Thoracic aorta (tissue), 2 donors: ENCODE measurements around the gene SLC35C1. TPM values are rescaled to one million over a fixed set of nuclear protein-coding genes. Genes with fewer than 3 reads are reported as not detected.
A peak's percentile ranks its signal among the peaks of the same experiment; 100 is the strongest.

Experiments
- ATAC-seq: fragments of 150-250 bp; one replicate; pipeline ENCODE4 v1.8.0; 2017; ENCODE audit warnings: low read depth; ENCODE audit not compliant: insufficient number of reproducible peaks, low FRiP score
- DNase-seq: peaks from one replicate; pipeline ENCODE4 v3.0.0-alpha.2; 2020; ENCODE audit warnings: low spot score
- H3K27ac ChIP-seq, 2 donors: fragments of 200-600 bp; sonication (generic); 1 replicate in 1 of 2; 2 replicates in 1 of 2; pipeline ENCODE4 v1.5.1; 2016; ENCODE audit warnings: mild to moderate bottlenecking in 2 of 2, moderate library complexity in 2 of 2
- H3K27me3 ChIP-seq: fragments of 200-600 bp; sonication (generic); replicated peaks from 2 replicates; pipeline ENCODE4 v1.6.0; 2016; ENCODE audit warnings: mild to moderate bottlenecking; ENCODE audit not compliant: insufficient read depth
- H3K36me3 ChIP-seq: fragments of 200-600 bp; sonication (generic); one replicate; pipeline ENCODE4 v1.5.1; 2016
- H3K4me1 ChIP-seq, 2 donors: fragments of 200-600 bp; sonication (generic); 1 replicate in 1 of 2; 2 replicates in 1 of 2; pipeline versions ENCODE4 v1.5.1 to v1.6.0; 2016; ENCODE audit warnings: low read depth in 2 of 2, mild to moderate bottlenecking in 1 of 2; ENCODE audit not compliant: control insufficient read depth in 1 of 2
- H3K4me3 ChIP-seq: fragments of 200-600 bp; sonication (generic); 2 replicates; pipeline ENCODE4 v1.5.1; 2016; ENCODE audit warnings: mild to moderate bottlenecking
- H3K9me3 ChIP-seq: fragments of 200-600 bp; sonication (generic); 2 replicates; pipeline ENCODE4 v1.5.1; 2016
- total RNA-seq, 2 donors: library from RNA; depleted of rRNA; stranded (reverse); fragments of >200 nt; gene quantifications; one replicate each; pipeline versions ENCODE4 v1.1.0 to v1.2.3, GENCODE V29; 2016
- TF ChIP-seq, protein P1 (sequence below): fragments of 200-600 bp; sonication (generic); IDR thresholded peaks from one replicate; pipeline ENCODE4 v1.5.1; 2019; ENCODE audit warnings: antibody characterized with exemption

SLC35C1 gene
- total RNA-seq, 2 donors from 2014 or later, result 18.8 to 28.4 TPM

DNA sequence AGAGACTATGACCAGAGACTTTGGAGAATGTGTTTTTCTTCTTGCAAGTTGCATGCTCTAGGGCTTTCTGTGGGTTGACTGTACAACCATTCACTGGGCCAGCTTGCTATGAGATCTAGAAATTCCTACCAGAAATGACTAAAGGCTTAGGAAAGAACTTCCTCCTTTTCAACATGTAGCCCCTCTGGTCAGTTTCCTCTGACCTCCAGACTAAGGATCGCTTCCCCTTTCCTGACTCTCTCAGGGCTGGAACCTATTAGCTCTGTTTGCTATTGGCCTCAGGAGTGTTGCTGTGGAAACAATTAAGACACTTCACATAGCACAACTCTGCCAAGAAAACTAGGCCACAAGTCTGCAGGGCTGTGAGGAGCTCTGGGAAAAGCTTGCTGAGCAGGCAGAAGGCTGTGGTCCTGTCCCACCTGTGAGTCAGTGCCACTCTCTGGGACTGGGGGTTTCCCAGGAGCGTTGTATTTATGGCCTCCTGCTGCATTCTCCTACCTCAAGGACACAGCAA lies 53.1 kb downstream of the SLC35C1 start:
- peak overlapping the region; percentile 64 to 79 for H3K27ac ChIP-seq
- no peaks in the 10 kb centered on the region for H3K27me3 ChIP-seq
- peak; percentile 63 for ATAC-seq
- TF ChIP-seq, protein P1, sequence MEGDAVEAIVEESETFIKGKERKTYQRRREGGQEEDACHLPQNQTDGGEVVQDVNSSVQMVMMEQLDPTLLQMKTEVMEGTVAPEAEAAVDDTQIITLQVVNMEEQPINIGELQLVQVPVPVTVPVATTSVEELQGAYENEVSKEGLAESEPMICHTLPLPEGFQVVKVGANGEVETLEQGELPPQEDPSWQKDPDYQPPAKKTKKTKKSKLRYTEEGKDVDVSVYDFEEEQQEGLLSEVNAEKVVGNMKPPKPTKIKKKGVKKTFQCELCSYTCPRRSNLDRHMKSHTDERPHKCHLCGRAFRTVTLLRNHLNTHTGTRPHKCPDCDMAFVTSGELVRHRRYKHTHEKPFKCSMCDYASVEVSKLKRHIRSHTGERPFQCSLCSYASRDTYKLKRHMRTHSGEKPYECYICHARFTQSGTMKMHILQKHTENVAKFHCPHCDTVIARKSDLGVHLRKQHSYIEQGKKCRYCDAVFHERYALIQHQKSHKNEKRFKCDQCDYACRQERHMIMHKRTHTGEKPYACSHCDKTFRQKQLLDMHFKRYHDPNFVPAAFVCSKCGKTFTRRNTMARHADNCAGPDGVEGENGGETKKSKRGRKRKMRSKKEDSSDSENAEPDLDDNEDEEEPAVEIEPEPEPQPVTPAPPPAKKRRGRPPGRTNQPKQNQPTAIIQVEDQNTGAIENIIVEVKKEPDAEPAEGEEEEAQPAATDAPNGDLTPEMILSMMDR, result no peak
- peaks cover 39 to 80% of the 10 kb centered on the region in 2 donors for H3K4me1 ChIP-seq
- DNase-seq, result no peak
- no peak overlapping the region for H3K4me3 ChIP-seq
- no peaks in the 10 kb centered on the region for H3K9me3 ChIP-seq
- peaks cover 26% of the 10 kb centered on the region for H3K36me3 ChIP-seq

DNA sequence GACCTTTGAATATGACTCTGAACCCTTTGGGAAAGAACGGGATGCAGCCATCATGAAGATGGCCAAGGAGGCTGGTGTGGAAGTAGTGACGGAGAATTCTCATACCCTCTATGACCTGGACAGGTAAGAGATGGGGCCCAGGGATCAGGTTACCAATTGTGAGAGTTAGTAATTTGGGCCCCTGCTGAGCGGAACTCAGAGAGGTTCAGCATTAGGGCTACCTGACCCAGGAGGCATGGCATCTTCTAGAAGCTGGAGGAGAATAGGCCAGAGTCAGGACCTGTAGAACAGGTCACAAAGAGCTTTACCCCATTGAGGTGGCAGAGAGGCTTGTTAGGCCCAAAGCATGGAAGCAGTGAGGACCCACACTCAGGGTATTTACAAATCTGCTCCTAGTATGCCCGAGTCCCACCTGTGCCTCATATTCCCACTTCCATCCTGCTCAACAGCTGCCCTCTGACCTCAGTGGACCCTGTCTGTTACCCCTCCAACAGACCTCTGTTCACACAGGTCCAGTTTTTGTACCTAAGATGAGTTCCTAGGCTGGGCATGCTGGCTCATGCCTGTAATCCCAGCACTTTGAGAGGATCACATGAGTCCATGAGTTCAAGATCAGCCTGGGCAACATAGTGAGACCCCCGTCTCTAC lies 53.9 kb downstream of the SLC35C1 start:
- peak overlapping the region; percentile 64 to 79 for H3K27ac ChIP-seq
- H3K4me3 ChIP-seq, result peak overlapping the region; percentile 9
- ATAC-seq (no peak), DNase-seq (no peak)
- H3K36me3 ChIP-seq, result peaks cover 35% of the 10 kb centered on the region
- no peaks in the 10 kb centered on the region for H3K9me3 ChIP-seq
- TF ChIP-seq, protein P1, result no peak
- H3K27me3 ChIP-seq, result no peaks in the 10 kb centered on the region
- peaks cover 37 to 71% of the 10 kb centered on the region in 2 donors for H3K4me1 ChIP-seq

DNA sequence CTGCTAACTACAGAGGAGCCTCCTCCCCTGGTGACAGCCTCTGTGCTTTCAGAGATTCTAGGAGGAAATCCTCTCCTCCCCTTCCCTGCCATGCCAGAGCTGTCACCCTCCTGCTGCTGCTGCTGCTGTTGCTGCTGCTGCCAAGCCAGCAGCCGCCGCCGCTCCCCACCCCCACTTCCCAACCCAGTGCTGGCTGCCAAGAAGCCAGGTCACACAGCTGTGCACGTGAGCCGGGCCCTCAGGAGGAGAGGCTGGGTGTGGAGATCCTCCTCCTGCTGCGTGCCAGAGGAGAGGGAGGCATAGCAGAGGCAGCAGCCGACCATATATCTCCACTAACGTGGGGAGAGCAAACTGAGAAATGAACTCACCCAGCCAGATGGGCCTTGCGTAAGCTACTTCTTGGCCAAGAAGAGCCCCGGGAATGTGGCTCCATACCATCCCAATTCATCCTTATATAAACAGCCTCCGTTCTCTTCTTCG lies 54.8 kb downstream of the SLC35C1 start:
- Histone ChIP-seq H3K36me3 (peaks cover 36% of the 10 kb centered on the region), H3K27ac (peak overlapping the region; percentile 64 to 79), H3K27me3 (no peaks in the 10 kb centered on the region), H3K4me3 (peak overlapping the region; percentile 9), H3K9me3 (no peaks in the 10 kb centered on the region), H3K4me1 (peaks cover 36 to 63% of the 10 kb centered on the region in 2 donors)
- TF ChIP-seq, protein P1, result no peak
- peak; percentile 35 for ATAC-seq
- DNase-seq, result peak; percentile 62

DNA sequence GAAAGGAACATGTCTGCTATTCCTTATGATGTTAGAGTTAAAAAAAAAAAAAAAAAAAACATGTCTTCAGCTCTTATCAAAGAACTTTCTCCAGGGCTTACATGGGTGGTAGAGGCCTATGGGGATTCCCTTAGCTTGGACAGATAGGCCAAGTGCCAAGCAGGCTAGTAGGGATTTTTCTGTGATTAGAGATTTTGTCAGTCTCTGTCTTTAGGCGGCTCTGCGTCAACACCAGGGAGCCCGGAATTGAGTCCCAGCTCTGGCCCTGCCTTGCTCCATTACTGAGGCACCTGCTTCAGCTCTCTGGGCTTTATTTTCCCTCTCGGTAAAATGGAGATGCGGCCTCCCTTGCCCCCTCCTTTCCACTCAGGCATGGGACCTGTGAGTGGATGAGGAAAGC lies 55.4 kb downstream of the SLC35C1 start:
- no peaks in the 10 kb centered on the region for H3K27me3 ChIP-seq
- DNase-seq (no peak), ATAC-seq (no peak)
- H3K9me3 ChIP-seq, result no peaks in the 10 kb centered on the region
- peaks cover 32 to 58% of the 10 kb centered on the region in 2 donors for H3K4me1 ChIP-seq
- peaks cover 38% of the 10 kb centered on the region for H3K36me3 ChIP-seq
- TF ChIP-seq, protein P1, result no peak
- peak overlapping the region; percentile 64 to 79 for H3K27ac ChIP-seq
- no peak overlapping the region for H3K4me3 ChIP-seq

DNA sequence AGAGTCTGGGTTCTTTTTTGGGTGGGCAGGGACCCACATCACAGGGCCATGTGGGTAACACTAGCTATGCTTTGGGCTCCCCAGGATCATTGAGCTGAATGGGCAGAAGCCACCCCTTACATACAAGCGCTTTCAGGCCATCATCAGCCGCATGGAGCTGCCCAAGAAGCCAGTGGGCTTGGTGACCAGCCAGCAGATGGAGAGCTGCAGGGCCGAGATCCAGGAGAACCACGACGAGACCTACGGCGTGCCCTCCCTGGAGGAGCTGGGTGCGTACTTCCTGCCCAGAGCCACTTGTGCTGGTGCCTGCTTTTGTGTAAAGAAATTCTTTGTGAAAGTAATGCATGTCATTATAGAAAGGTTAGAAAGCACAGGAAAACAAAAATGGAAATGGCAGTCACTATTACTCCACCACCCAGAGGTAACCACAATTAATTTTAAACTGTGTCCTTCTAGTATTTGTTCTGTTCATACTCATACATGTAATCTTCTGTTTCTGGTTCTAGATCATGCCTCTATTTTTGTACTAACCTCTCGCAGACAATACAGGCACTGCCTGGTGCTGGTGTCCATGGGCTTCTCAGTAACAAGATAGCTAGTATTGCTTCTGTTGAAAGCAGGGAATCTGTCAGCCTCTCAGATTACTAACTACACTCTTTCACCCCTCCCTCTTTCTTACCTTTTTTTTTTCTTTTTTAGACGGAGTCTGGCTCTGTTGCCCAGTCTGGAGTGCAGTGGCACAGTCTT lies 56.0 kb downstream of the SLC35C1 start:
- peaks cover 42% of the 10 kb centered on the region for H3K36me3 ChIP-seq
- TF ChIP-seq, protein P1, result no peak
- ATAC-seq (no peak), DNase-seq (no peak)
- H3K4me3 ChIP-seq, result no peak overlapping the region
- peaks cover 27 to 52% of the 10 kb centered on the region in 2 donors for H3K4me1 ChIP-seq
- H3K9me3 ChIP-seq, result no peaks in the 10 kb centered on the region
- H3K27ac ChIP-seq, result peak overlapping the region; percentile 64 to 79
- no peaks in the 10 kb centered on the region for H3K27me3 ChIP-seq
